DOHH2 (cell line): Measurements from ENCODE around the gene ZNF208.

Source experiments
- H3F3A ChIP-seq: fragments of 200-600 bp; sonication (generic), shearing (Covaris generic); 2 replicates; pipeline ENCODE4 v1.6.0; 2016; ENCODE audit warnings: antibody characterized with exemption, mild to moderate bottlenecking; ENCODE audit not compliant: control insufficient read depth, insufficient read depth
- H3K27ac ChIP-seq: fragments of 200-600 bp; sonication (generic); 2 replicates; pipeline ENCODE4 v1.5.1; 2014; ENCODE audit warnings: low read depth, mild to moderate bottlenecking, low read length, moderate library complexity
- H3K27me3 ChIP-seq: fragments of 200-600 bp; sonication (generic); 2 replicates; pipeline ENCODE4 v1.6.1; 2014; ENCODE audit warnings: mild to moderate bottlenecking, low read length, mixed read lengths; ENCODE audit not compliant: control insufficient read depth
- H3K36me3 ChIP-seq: fragments of 200-600 bp; sonication (generic); 2 replicates; pipeline ENCODE4 v1.6.1; 2014; ENCODE audit warnings: mild to moderate bottlenecking, low read length, moderate library complexity, mixed read lengths; ENCODE audit not compliant: control insufficient read depth
- H3K4me1 ChIP-seq: fragments of 200-600 bp; sonication (generic); 2 replicates; pipeline ENCODE4 v1.6.1; 2014; ENCODE audit warnings: mild to moderate bottlenecking, low read length, mixed read lengths; ENCODE audit not compliant: control insufficient read depth
- H3K4me2 ChIP-seq: fragments of 200-600 bp; sonication (generic); 2 replicates; pipeline ENCODE4 v1.6.0; 2014; ENCODE audit warnings: mild to moderate bottlenecking, low read length, moderate library complexity
- H3K4me3 ChIP-seq: fragments of 200-600 bp; sonication (generic); 2 replicates; pipeline ENCODE4 v1.5.1; 2014; ENCODE audit warnings: mild to moderate bottlenecking, low read length, mixed read lengths
- H3K79me2 ChIP-seq: fragments of 200-600 bp; sonication (generic); 2 replicates; pipeline ENCODE4 v1.6.1; 2014; ENCODE audit warnings: mild to moderate bottlenecking, low read length, mixed read lengths; ENCODE audit not compliant: control insufficient read depth
- H3K9me2 ChIP-seq: fragments of 200-600 bp; sonication (generic); replicated peaks from 2 replicates; pipeline ENCODE4 v1.6.1; 2014; ENCODE audit warnings: mild to moderate bottlenecking, low read length, mixed read lengths; ENCODE audit not compliant: control insufficient read depth
- H3K9me3 ChIP-seq: fragments of 200-600 bp; sonication (generic); 2 replicates; pipeline ENCODE4 v1.6.1; 2014; ENCODE audit warnings: antibody characterized with exemption, low read length, mixed read lengths; ENCODE audit not compliant: control insufficient read depth, insufficient read depth
- H4K20me1 ChIP-seq: fragments of 200-600 bp; sonication (generic); 2 replicates; pipeline ENCODE4 v1.6.0; 2014; ENCODE audit warnings: low read depth, mild to moderate bottlenecking, antibody characterized with exemption, low read length, moderate library complexity; ENCODE audit not compliant: control insufficient read depth, insufficient read depth
- CTCF ChIP-seq: fragments of 200-600 bp; sonication (generic); IDR thresholded peaks from one replicate; pipeline ENCODE4 v1.5.1; 2014; ENCODE audit warnings: antibody characterized with exemption, mild to moderate bottlenecking, low read depth, low read length; ENCODE audit not compliant: poor library complexity, severe bottlenecking
- EZH2phosphoT487 ChIP-seq: fragments of 200-600 bp; sonication (generic); IDR thresholded peaks from 2 replicates; pipeline ENCODE4 v1.6.1; 2017; ENCODE audit warnings: borderline replicate concordance, mild to moderate bottlenecking, antibody characterized with exemption, low read length, moderate library complexity, mixed read lengths

Gene ZNF208

GRCh38 chr19:21940684-21941083 lies 70.1 kb downstream of the ZNF208 start:
- Histone ChIP-seq H3K4me3 (no peak overlapping the region), H4K20me1 (no peaks in the 10 kb centered on the region), H3K27me3 (no peaks in the 10 kb centered on the region), H3K79me2 (no peaks in the 10 kb centered on the region), H3K9me2 (no peaks in the 10 kb centered on the region), H3F3A (no peaks in the 10 kb centered on the region), H3K4me1 (no peaks in the 10 kb centered on the region), H3K4me2 (no peak overlapping the region), H3K27ac (no peak overlapping the region), H3K9me3 (no peaks in the 10 kb centered on the region; the same call in 1 of the 2 replicates), H3K36me3 (no peaks in the 10 kb centered on the region)
- TF ChIP-seq CTCF (no peak), EZH2phosphoT487 (no peak)

GRCh38 chr19:21934593-21934992 lies 76.2 kb downstream of the ZNF208 start:
- H3K79me2 ChIP-seq = no peaks in the 10 kb centered on the region
- no peaks in the 10 kb centered on the region; the same call in 1 of the 2 replicates for H3K9me3 ChIP-seq

GRCh38 chr19:21934131-21934530 lies 76.6 kb downstream of the ZNF208 start:
- H3K27ac ChIP-seq = no peak overlapping the region
- no peak overlapping the region for H3K4me2 ChIP-seq
- no peaks in the 10 kb centered on the region; the same call in 1 of the 2 replicates for H3K9me3 ChIP-seq
- no peaks in the 10 kb centered on the region for H3K4me1 ChIP-seq
- H4K20me1 ChIP-seq = no peaks in the 10 kb centered on the region
- no peaks in the 10 kb centered on the region for H3F3A ChIP-seq
- no peak overlapping the region for H3K4me3 ChIP-seq
- H3K9me2 ChIP-seq = no peaks in the 10 kb centered on the region
- no peaks in the 10 kb centered on the region for H3K36me3 ChIP-seq
- no peaks in the 10 kb centered on the region for H3K79me2 ChIP-seq
- TF ChIP-seq EZH2phosphoT487 (no peak), CTCF (no peak)
- no peaks in the 10 kb centered on the region for H3K27me3 ChIP-seq

More at GRCh38 chr19:21934593-21934992, 76.2 kb downstream of the ZNF208 start:
- Histone ChIP-seq H3K27ac (no peak overlapping the region), H3K4me3 (no peak overlapping the region), H4K20me1 (no peaks in the 10 kb centered on the region), H3K27me3 (no peaks in the 10 kb centered on the region), H3K9me2 (no peaks in the 10 kb centered on the region), H3K4me2 (no peak overlapping the region), H3K4me1 (no peaks in the 10 kb centered on the region), H3K36me3 (no peaks in the 10 kb centered on the region), H3F3A (no peaks in the 10 kb centered on the region)
- TF ChIP-seq EZH2phosphoT487 = no peak
- no peak for TF ChIP-seq CTCF

GRCh38 chr19:21922276-21922675 lies 88.5 kb downstream of the ZNF208 start:
- Histone ChIP-seq H3K27me3 (no peaks in the 10 kb centered on the region), H3K4me1 (no peaks in the 10 kb centered on the region), H3K36me3 (no peaks in the 10 kb centered on the region), H3K4me2 (no peak overlapping the region), H3K9me2 (no peaks in the 10 kb centered on the region), H3K9me3 (peaks cover 7% of the 10 kb centered on the region; the same call in 1 of the 2 replicates), H3K79me2 (no peaks in the 10 kb centered on the region), H3K27ac (no peak overlapping the region), H4K20me1 (no peaks in the 10 kb centered on the region), H3K4me3 (no peak overlapping the region), H3F3A (no peaks in the 10 kb centered on the region)
- TF ChIP-seq CTCF (no peak), EZH2phosphoT487 (no peak)
